RCC 7860 (cell line): ENCODE results near the gene ELMO1.

Experiments used
- DNase-seq: peaks from one replicate; pipeline ENCODE4 v3.0.0-alpha.2; 2015; ENCODE audit warnings: low spot score
- FAIRE-seq: peaks from 2 replicates; lab custom pipeline; 2012; peaks lifted over from hg19 to GRCh38; lab: Jason Lieb, UNC

The ELMO1 gene

GRCh38 chr7:37198906-37199485 lies 249.7 kb downstream of the ELMO1 start:
- FAIRE-seq (peak; percentile 12), DNase-seq (peak; percentile 35)

- FAIRE-seq (no peak), DNase-seq (no peak)
Observed at GRCh38 chr7:37198041-37198905, 250.4 kb downstream of the ELMO1 start.

GRCh38 chr7:37197108-37197507 lies 251.6 kb downstream of the ELMO1 start:
- no peak for DNase-seq
- FAIRE-seq: no peak

- DNase-seq: no peak
- FAIRE-seq: no peak
Observed at GRCh38 chr7:37196676-37197075, 252.0 kb downstream of the ELMO1 start.

- no peak for DNase-seq
- FAIRE-seq: no peak
Observed at GRCh38 chr7:37195388-37195787, 253.3 kb downstream of the ELMO1 start.

GRCh38 chr7:37194943-37195342 lies 253.7 kb downstream of the ELMO1 start:
- FAIRE-seq (no peak), DNase-seq (no peak)

GRCh38 chr7:37193775-37194135 lies 254.9 kb downstream of the ELMO1 start:
- DNase-seq (no peak), FAIRE-seq (no peak)

GRCh38 chr7:37193087-37193774 lies 255.4 kb downstream of the ELMO1 start:
- DNase-seq: no peak
- FAIRE-seq: no peak

- DNase-seq: no peak
- FAIRE-seq: no peak
Observed at GRCh38 chr7:37191797-37192196, 256.9 kb downstream of the ELMO1 start.

- FAIRE-seq (no peak), DNase-seq (no peak)
Observed at GRCh38 chr7:37187179-37187578, 261.5 kb downstream of the ELMO1 start.

GRCh38 chr7:37186753-37187152 lies 261.9 kb downstream of the ELMO1 start:
- FAIRE-seq (no peak), DNase-seq (no peak)

- no peak for DNase-seq
- FAIRE-seq: no peak
Observed at GRCh38 chr7:37181550-37181932, 267.1 kb downstream of the ELMO1 start.

GRCh38 chr7:37180828-37181549 lies 267.7 kb downstream of the ELMO1 start:
- no peak for FAIRE-seq
- DNase-seq: peak; percentile 1

GRCh38 chr7:37176079-37176478 lies 272.6 kb downstream of the ELMO1 start:
- FAIRE-seq: no peak

GRCh38 chr7:37174460-37174859 lies 274.2 kb downstream of the ELMO1 start:
- FAIRE-seq (no peak), DNase-seq (no peak)

More at GRCh38 chr7:37176079-37176478, 272.6 kb downstream of the ELMO1 start:
- no peak for DNase-seq

GRCh38 chr7:37173670-37174069 lies 275.0 kb downstream of the ELMO1 start:
- DNase-seq (no peak), FAIRE-seq (no peak)

- DNase-seq: peak; percentile 2
- FAIRE-seq: no peak
Observed at GRCh38 chr7:37162106-37162505, 286.6 kb downstream of the ELMO1 start.

- FAIRE-seq: no peak
Observed at GRCh38 chr7:37160656-37161055, 288.0 kb downstream of the ELMO1 start.

GRCh38 chr7:37153376-37153775 lies 295.3 kb downstream of the ELMO1 start:
- FAIRE-seq (no peak), DNase-seq (no peak)

More at GRCh38 chr7:37160656-37161055, 288.0 kb downstream of the ELMO1 start:
- DNase-seq: no peak

GRCh38 chr7:37151741-37152413 lies 296.8 kb downstream of the ELMO1 start:
- FAIRE-seq (no peak), DNase-seq (no peak)

GRCh38 chr7:37150856-37151255 lies 297.8 kb downstream of the ELMO1 start:
- FAIRE-seq: no peak
- no peak for DNase-seq
